Epithelial cell of esophagus (primary cell): ENCODE measurements around the gene NEDD9.

Experiments
- DNase-seq: peaks from one replicate; pipeline ENCODE4 v3.0.0; 2010; ENCODE audit warnings: low read depth
- H3K4me3 ChIP-seq: 2 replicates; pipeline ENCODE4 v1.5.1; 2011; ENCODE audit warnings: mild to moderate bottlenecking, low read length, control low read depth
- TF ChIP-seq, protein P1 (sequence below): IDR thresholded peaks from 2 replicates; pipeline ENCODE4 v1.5.1; 2011; ENCODE audit warnings: low read depth, mild to moderate bottlenecking, low read length, control low read depth, inconsistent platforms; ENCODE audit not compliant: insufficient read depth; ENCODE audit errors: missing control alignments

The NEDD9 gene

DNA sequence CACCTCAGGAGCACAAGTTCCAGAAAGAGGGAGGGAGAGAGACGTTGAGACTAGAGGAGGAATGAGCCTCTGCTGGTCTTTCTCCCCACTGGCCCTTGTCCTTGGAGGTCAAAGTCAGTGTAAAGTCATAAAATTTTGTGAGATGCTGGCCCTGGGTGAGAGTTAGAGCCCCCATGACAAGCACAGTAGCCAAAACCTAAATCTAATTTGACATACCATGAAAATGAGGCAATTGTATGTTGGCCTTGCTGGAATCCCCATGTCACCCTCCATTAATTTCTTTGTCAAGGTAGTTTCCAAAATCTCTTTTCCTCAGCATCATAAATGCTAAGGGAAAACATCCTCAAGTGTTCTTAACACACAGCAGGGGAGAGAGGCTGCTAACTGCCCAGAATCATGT, 17.6 kb upstream of the NEDD9 start:
- H3K4me3 ChIP-seq = no peak overlapping the region
- TF ChIP-seq, protein P1, sequence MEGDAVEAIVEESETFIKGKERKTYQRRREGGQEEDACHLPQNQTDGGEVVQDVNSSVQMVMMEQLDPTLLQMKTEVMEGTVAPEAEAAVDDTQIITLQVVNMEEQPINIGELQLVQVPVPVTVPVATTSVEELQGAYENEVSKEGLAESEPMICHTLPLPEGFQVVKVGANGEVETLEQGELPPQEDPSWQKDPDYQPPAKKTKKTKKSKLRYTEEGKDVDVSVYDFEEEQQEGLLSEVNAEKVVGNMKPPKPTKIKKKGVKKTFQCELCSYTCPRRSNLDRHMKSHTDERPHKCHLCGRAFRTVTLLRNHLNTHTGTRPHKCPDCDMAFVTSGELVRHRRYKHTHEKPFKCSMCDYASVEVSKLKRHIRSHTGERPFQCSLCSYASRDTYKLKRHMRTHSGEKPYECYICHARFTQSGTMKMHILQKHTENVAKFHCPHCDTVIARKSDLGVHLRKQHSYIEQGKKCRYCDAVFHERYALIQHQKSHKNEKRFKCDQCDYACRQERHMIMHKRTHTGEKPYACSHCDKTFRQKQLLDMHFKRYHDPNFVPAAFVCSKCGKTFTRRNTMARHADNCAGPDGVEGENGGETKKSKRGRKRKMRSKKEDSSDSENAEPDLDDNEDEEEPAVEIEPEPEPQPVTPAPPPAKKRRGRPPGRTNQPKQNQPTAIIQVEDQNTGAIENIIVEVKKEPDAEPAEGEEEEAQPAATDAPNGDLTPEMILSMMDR = no peak
- no peak for DNase-seq

DNA sequence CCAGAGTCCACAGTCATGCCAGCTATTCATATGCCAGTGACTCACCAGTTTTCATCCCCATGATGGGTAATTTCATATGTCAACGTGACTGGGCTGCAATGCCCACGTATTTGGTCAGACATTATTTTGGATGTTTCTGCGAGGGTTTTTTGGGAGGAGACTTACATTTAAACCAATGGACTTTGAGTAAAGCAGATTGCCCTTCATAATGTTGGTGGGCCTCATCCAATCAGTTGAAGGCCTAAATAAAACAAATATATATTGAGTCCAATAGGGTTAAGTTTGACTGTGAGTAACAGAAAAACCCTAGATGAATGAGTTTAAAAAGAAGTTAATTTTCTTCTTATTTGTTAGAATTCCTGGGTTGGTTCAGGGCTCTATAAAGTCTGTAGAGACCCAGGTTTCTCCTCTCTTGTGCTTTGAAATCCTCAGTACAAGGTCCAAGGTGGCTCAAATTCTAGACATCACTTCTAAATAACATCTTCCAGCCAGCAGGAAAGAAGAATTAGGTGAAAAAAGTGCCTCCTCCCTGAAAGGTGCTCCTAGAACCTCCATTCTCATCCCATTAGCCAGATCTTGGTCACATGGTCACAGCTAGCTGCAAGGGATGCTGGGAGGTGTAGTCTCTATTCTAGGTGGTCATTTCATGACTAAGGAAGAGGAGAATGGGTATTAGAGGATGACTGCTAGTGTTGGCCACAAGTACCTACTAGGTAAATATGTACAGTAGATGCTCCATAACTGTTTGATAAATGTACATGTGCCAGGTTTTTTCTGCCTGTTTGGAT, 16.7 kb upstream of the NEDD9 start:
- H3K4me3 ChIP-seq = no peak overlapping the region
- TF ChIP-seq, protein P1 = no peak
- DNase-seq = no peak

DNA sequence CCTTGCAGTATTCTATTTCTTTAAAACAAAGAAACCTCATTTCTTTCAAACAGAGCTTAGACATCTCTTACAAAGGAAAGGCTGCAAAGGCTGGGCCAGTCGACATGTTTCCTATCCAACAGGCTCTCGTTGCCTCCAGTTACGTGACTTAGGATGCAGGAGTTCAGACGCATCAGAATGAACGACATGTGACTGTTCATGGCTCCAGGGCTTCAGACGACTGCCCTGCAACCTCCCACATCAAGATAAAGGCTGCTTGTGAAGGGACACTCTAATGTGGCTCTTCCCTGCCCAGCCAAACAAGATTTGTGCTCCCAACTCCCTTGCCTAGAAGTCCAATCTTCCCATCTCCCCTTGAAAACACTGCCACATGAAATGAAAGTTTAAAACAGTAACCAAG, 14.3 kb upstream of the NEDD9 start:
- TF ChIP-seq, protein P1 = no peak
- H3K4me3 ChIP-seq = no peak overlapping the region
- DNase-seq = no peak

DNA sequence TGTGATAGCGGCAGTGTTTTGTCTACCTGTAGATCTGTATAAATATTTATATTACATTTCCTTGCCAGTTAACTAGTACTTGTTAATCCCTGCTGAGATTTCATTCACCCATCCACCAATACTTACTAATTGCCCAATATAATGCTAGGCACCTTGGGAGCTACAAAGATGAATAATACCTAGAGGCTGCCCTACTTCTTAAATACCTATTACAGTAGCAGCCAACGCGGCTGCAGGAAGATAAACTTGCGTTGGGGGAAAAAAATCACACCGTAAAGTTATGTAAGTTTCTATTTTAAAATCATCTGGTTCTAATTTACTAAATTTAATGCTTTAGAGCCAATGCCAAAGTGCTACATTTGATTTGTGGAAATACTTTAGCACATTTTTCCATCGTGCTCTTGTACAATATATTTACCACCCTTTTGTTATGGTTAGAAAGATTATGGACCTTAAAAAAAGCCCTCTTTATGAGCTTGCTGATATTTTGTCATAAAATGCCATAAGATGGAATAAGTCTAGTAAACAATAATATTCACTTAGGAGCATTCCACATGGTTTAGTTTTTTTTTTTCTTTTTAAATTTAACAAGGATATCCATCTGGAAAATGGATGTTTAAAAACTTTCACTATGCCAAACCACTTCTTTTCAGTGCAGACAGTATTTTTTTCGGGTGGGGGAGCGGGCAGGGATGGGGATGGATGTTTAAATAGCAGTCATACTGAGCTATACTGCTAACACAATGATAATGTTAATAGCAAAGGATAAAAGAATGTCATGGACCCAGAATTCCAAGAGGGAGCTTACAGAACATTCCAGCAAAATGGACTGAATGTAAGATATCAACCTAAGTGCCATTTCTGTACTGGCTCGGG, 13.2 kb upstream of the NEDD9 start:
- H3K4me3 ChIP-seq = no peak overlapping the region
- no peak for DNase-seq
- TF ChIP-seq, protein P1 = no peak

DNA sequence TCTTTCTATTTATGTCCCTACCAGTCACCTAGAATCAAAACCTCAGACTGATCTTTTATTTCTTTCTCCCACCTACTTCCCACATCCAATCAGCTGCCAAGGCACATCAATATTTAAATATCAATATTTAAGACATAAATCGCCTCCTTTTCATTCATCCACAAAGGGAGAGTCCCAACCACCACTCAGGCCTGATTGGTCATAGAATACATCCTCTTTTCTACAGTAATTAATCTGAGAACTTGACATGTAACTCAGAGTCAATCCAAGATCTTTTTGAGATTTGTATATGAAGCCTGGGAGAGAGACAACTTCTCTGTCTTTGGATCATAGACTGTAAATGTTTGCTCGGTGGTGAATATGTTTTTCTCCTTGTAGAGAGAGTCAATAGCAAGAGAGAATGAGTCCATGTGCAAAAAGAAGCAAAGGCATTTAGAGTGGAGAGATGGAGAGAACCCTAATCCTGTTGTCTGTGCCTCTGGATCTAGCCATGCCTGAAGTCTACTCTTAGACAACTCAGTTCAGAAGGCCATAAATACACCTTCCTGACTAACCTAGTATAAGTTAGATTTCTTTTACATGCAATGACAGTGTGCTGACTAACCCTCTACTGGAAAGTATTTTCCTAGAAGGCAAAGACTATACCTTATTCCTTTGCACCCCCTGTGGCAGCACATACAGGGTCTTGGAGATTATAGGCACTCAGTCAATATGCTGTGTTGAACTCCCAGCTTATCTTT, 12.1 kb upstream of the NEDD9 start:
- H3K4me3 ChIP-seq = no peak overlapping the region
- no peak for DNase-seq
- TF ChIP-seq, protein P1 = no peak

DNA sequence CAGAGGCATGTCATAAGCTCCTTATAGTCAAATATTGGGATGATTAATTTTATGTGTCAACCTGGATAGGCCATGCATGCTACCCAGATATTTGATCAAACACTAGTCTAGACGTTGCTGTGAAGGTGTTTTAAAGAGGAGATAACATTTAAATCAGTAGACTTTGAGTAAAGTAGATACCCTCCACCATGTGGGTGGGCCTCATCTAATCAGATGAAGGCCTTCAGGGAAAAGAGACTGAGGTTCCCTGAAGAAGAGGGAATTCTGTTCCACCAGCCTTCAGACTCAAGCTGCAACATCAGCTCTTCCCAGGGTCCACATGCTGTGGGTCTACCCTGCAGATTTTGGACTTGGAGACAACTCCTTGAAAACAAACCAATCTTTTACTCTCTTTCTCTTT, 11.4 kb upstream of the NEDD9 start:
- no peak for DNase-seq
- H3K4me3 ChIP-seq = no peak overlapping the region
- TF ChIP-seq, protein P1 = no peak
